Measurements from ENCODE around the gene TMPRSS9. TPM values are rescaled to one million over a fixed set of nuclear protein-coding genes. Genes with fewer than 3 reads are reported as not detected.

Gene TMPRSS9
- total and polyA plus RNA-seq, 2 of the 13 experiments (the other 11 are each of a cell fraction or from before 2014, with no cell fraction given): 2.5 to 5.2 TPM

- TF ChIP-seq ARID3A (IDR thresholded peaks at IDR 0.05; ENCODE audit: low read depth, low read length) (no peak), ZNF816 (CRISPR knock-in tag; IDR thresholded peaks at IDR 0.05; ENCODE audit: borderline replicate concordance) (no peak), TBL1XR1 (IDR thresholded peaks at IDR 0.05; ENCODE audit: borderline replicate concordance, low read length, partially characterized antibody) (peak; percentile 30), ZNF138 (CRISPR knock-in tag; IDR thresholded peaks at IDR 0.05; ENCODE audit: low read depth) (peak; percentile 11; the same call in 1 of the 2 replicates), POLR2G (IDR thresholded peaks at IDR 0.05; ENCODE audit: low read depth, low read length) (peak; percentile 90), ESRRA (CRISPR knock-in tag; IDR thresholded peaks at IDR 0.05; ENCODE audit: low read depth) (peak; percentile 32; the same call in 1 of the 2 replicates), FOSL2 (CRISPR knock-in tag; IDR thresholded peaks at IDR 0.05) (peak; percentile 32; the same call in 1 of the 2 replicates), IKZF5 (CRISPR knock-in tag; IDR thresholded peaks at IDR 0.05) (peak; percentile 38; the same call in 1 of the 2 replicates), ZNF33B (CRISPR knock-in tag; IDR thresholded peaks at IDR 0.05) (0 out of 2 replicates have a peak, but pooled peaks have one; percentile 62), GATAD1 (CRISPR knock-in tag; IDR thresholded peaks at IDR 0.05) (peak; percentile 94), ZNF441 (CRISPR knock-in tag; IDR thresholded peaks at IDR 0.05; ENCODE audit: borderline replicate concordance) (peak; percentile 77; the same call in 1 of the 2 replicates), FOXO1 (CRISPR knock-in tag; IDR thresholded peaks at IDR 0.05) (0 out of 2 replicates have a peak, but pooled peaks have one; percentile 32)
- TF ChIP-seq, protein P1, sequence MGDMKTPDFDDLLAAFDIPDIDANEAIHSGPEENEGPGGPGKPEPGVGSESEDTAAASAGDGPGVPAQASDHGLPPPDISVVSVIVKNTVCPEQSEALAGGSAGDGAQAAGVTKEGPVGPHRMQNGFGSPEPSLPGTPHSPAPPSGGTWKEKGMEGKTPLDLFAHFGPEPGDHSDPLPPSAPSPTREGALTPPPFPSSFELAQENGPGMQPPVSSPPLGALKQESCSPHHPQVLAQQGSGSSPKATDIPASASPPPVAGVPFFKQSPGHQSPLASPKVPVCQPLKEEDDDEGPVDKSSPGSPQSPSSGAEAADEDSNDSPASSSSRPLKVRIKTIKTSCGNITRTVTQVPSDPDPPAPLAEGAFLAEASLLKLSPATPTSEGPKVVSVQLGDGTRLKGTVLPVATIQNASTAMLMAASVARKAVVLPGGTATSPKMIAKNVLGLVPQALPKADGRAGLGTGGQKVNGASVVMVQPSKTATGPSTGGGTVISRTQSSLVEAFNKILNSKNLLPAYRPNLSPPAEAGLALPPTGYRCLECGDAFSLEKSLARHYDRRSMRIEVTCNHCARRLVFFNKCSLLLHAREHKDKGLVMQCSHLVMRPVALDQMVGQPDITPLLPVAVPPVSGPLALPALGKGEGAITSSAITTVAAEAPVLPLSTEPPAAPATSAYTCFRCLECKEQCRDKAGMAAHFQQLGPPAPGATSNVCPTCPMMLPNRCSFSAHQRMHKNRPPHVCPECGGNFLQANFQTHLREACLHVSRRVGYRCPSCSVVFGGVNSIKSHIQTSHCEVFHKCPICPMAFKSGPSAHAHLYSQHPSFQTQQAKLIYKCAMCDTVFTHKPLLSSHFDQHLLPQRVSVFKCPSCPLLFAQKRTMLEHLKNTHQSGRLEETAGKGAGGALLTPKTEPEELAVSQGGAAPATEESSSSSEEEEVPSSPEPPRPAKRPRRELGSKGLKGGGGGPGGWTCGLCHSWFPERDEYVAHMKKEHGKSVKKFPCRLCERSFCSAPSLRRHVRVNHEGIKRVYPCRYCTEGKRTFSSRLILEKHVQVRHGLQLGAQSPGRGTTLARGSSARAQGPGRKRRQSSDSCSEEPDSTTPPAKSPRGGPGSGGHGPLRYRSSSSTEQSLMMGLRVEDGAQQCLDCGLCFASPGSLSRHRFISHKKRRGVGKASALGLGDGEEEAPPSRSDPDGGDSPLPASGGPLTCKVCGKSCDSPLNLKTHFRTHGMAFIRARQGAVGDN (CRISPR knock-in tag; IDR thresholded peaks at IDR 0.05): peak; percentile 81
- TF ChIP-seq, protein P2, sequence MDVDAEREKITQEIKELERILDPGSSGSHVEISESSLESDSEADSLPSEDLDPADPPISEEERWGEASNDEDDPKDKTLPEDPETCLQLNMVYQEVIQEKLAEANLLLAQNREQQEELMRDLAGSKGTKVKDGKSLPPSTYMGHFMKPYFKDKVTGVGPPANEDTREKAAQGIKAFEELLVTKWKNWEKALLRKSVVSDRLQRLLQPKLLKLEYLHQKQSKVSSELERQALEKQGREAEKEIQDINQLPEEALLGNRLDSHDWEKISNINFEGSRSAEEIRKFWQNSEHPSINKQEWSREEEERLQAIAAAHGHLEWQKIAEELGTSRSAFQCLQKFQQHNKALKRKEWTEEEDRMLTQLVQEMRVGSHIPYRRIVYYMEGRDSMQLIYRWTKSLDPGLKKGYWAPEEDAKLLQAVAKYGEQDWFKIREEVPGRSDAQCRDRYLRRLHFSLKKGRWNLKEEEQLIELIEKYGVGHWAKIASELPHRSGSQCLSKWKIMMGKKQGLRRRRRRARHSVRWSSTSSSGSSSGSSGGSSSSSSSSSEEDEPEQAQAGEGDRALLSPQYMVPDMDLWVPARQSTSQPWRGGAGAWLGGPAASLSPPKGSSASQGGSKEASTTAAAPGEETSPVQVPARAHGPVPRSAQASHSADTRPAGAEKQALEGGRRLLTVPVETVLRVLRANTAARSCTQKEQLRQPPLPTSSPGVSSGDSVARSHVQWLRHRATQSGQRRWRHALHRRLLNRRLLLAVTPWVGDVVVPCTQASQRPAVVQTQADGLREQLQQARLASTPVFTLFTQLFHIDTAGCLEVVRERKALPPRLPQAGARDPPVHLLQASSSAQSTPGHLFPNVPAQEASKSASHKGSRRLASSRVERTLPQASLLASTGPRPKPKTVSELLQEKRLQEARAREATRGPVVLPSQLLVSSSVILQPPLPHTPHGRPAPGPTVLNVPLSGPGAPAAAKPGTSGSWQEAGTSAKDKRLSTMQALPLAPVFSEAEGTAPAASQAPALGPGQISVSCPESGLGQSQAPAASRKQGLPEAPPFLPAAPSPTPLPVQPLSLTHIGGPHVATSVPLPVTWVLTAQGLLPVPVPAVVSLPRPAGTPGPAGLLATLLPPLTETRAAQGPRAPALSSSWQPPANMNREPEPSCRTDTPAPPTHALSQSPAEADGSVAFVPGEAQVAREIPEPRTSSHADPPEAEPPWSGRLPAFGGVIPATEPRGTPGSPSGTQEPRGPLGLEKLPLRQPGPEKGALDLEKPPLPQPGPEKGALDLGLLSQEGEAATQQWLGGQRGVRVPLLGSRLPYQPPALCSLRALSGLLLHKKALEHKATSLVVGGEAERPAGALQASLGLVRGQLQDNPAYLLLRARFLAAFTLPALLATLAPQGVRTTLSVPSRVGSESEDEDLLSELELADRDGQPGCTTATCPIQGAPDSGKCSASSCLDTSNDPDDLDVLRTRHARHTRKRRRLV (CRISPR knock-in tag; IDR thresholded peaks at IDR 0.05): no peak
- TF ChIP-seq, protein P3, sequence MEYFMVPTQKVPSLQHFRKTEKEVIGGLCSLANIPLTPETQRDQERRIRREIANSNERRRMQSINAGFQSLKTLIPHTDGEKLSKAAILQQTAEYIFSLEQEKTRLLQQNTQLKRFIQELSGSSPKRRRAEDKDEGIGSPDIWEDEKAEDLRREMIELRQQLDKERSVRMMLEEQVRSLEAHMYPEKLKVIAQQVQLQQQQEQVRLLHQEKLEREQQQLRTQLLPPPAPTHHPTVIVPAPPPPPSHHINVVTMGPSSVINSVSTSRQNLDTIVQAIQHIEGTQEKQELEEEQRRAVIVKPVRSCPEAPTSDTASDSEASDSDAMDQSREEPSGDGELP (IDR thresholded peaks at IDR 0.05; ENCODE audit: borderline replicate concordance, low read depth): no peak
Measured at GRCh38 chr19:2328401-2329148, 31.5 kb upstream of the TMPRSS9 start, which contains the start of the genes LSM7 and SPPL2B (continued).
